ENCODE data around the gene FCER2. TPM values are rescaled to one million over a fixed set of nuclear protein-coding genes. Genes with fewer than 3 reads are reported as not detected.

The FCER2 gene
- total and polyA plus RNA-seq, 8 donors: 0.48 to 1.5 TPM; not detected in 6

DNA sequence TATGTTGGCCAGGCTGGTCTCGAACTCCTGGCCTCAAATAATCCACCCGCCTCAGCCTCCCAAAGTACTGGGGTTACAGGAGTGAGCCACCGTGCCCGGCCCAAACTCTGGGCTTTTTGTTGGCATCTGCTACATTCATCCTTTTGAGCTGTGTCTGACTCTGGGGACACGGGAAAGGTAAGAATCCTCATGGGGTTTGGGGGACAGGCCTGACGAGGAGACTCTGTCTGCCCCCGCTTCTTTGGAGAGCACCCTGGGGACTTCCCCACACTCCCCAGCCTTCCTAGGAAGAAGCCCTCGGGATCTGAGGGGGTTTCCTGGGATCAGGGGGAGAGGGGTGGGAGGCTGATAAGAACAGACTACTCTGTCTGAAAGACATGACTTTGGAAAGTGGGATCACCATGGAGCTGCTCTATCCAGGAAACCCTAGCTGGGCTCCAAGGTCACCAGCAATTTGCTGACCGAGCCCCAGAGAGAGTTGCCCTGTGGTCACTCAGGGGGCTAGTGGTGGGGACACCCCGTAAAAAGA is 8.1 kb upstream of the FCER2 start:
- no peak overlapping the region for H3K4me3 ChIP-seq
- H3K27me3 ChIP-seq: peaks cover 0 to 9% (median 0%) of the 10 kb centered on the region in 3 donors
- no peaks in the 10 kb centered on the region for H3K36me3 ChIP-seq
- H3K4me1 ChIP-seq: peaks cover 0 to 9% (median 0%) of the 10 kb centered on the region in 4 donors
- TF ChIP-seq, protein P1, sequence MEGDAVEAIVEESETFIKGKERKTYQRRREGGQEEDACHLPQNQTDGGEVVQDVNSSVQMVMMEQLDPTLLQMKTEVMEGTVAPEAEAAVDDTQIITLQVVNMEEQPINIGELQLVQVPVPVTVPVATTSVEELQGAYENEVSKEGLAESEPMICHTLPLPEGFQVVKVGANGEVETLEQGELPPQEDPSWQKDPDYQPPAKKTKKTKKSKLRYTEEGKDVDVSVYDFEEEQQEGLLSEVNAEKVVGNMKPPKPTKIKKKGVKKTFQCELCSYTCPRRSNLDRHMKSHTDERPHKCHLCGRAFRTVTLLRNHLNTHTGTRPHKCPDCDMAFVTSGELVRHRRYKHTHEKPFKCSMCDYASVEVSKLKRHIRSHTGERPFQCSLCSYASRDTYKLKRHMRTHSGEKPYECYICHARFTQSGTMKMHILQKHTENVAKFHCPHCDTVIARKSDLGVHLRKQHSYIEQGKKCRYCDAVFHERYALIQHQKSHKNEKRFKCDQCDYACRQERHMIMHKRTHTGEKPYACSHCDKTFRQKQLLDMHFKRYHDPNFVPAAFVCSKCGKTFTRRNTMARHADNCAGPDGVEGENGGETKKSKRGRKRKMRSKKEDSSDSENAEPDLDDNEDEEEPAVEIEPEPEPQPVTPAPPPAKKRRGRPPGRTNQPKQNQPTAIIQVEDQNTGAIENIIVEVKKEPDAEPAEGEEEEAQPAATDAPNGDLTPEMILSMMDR (IDR thresholded peaks at IDR 0.05): no peak
- TF ChIP-seq POLR2AphosphoS5 (IDR thresholded peaks at IDR 0.05) (no peak), POLR2A (IDR thresholded peaks at IDR 0.05) (no peak), EP300 (IDR thresholded peaks at IDR 0.05) (no peak)
- DNase-seq: no peak
- H3K9me3 ChIP-seq: no peaks in the 10 kb centered on the region
- 64 to 77% (median 76%) methylated on average over 8 to 10 of the region's 10 CpGs for WGBS, 5 donors
- no peak overlapping the region for H3K27ac ChIP-seq
- intact Hi-C loops (cut with DNase I; ENCODE audit: low total_unique reads): no loop called here

DNA sequence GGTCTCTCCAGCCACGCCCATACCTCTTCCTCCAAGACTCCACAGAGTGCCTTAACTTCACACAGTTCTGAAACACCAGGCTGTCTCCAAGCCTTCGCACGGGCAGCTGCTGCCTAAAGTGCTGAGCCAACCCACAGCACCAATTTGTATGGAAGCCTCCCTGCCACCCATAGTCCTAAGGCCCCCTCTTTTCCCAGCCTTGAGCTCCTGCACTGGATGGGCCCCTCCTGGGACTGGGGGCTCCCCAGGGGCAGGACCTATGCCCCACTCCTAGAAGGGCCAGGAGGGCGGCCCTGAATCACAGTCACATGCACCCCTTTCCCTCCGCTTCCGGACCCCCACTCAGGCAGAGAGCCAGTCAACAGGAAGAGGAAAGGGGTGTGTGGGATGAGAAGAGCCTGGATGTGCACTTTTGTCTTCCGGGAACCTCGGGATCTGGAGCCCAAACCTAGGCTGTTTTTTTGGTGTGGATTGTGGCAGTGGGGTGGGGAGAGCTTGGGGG is 5.1 kb upstream of the FCER2 start:
- WGBS, 5 donors: 50 to 69% (median 61%) methylated on average over 8 of the region's 8 CpGs
- intact Hi-C loops (cut with DNase I; ENCODE audit: low total_unique reads): no loop called here
- Histone ChIP-seq H3K27me3 (peaks cover 0 to 36% (median 2%) of the 10 kb centered on the region in 3 donors), H3K9me3 (no peaks in the 10 kb centered on the region), H3K36me3 (no peaks in the 10 kb centered on the region), H3K4me3 (no peak overlapping the region), H3K27ac (peak overlapping the region in 1 of 5 donors; percentile 59), H3K4me1 (peaks cover 0 to 9% (median 0%) of the 10 kb centered on the region in 4 donors)
- TF ChIP-seq, protein P1 (IDR thresholded peaks at IDR 0.05): no peak
- TF ChIP-seq POLR2AphosphoS5 (IDR thresholded peaks at IDR 0.05) (no peak), POLR2A (IDR thresholded peaks at IDR 0.05) (no peak), EP300 (IDR thresholded peaks at IDR 0.05) (no peak)
- no peak for DNase-seq

DNA sequence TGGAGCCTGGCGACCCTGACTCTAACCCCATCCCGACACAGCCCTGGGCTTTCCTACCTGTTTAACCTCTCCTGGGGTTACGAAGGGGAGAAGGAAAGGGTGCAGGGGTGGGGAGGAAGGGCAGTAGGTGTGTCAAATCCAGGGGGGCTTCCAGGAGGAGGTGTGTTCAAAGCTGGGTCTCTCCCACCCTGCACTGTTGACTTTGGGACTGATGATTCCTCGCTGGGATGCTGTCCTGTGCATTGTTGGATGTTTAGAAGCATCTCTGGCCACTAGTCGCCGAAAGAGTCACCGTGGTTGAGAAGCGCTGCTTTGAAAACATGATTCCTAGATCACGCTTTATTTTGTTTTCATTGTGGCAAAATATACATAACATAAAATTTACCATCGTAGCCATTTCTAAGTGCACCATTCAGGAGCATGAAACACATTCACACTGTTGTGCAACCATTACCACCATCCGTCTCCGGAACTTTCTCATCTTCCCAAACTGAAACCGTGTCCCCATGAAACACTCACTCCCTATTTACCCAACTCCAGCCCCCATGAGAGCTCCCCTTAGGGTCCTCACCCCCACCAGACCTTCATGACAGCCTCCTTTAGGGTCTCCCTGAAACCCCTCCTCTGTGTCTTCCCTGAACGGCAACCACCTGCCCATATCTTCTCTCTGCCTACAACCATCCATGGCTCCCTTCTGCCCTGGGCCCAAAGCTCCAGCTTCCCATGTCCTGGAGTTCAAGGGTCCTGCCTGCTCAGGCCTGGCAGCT is 4.4 kb upstream of the FCER2 start:
- no peaks in the 10 kb centered on the region for H3K9me3 ChIP-seq

More for the DNA sequence above, 4.4 kb upstream of the FCER2 start:
- intact Hi-C loops (cut with DNase I; ENCODE audit: low total_unique reads): no loop called here
- Histone ChIP-seq H3K4me3 (no peak overlapping the region), H3K27me3 (peaks cover 0 to 42% (median 2%) of the 10 kb centered on the region in 3 donors), H3K36me3 (no peaks in the 10 kb centered on the region), H3K27ac (peak overlapping the region in 2 of 5 donors; percentile 59 to 60), H3K4me1 (peaks cover 0 to 9% (median 0%) of the 10 kb centered on the region in 4 donors)
- TF ChIP-seq, protein P1 (IDR thresholded peaks at IDR 0.05): no peak
- TF ChIP-seq EP300 (IDR thresholded peaks at IDR 0.05): no peak
- no peak for TF ChIP-seq POLR2A (IDR thresholded peaks at IDR 0.05)
- TF ChIP-seq POLR2AphosphoS5 (IDR thresholded peaks at IDR 0.05): no peak
- 67 to 75% (median 74%) methylated on average over 12 to 14 of the region's 14 CpGs for WGBS, 5 donors
- no peak for DNase-seq
